ENCODE measurements around the gene CAPZA1. TPM values are rescaled to one million over a fixed set of nuclear protein-coding genes. Genes with fewer than 3 reads are reported as not detected.

Gene CAPZA1
- polyA plus RNA-seq (2012; rRNA removed) = 50.8 and 71.8 TPM in 2 replicates
- 88.4 and 108 TPM in 2 replicates for polyA plus RNA-seq (2012; cell fraction: cytosol; rRNA removed)
- 29.4 and 68.1 TPM in 2 replicates for polyA plus RNA-seq (2012; cell fraction: nucleus; rRNA removed)

DNA sequence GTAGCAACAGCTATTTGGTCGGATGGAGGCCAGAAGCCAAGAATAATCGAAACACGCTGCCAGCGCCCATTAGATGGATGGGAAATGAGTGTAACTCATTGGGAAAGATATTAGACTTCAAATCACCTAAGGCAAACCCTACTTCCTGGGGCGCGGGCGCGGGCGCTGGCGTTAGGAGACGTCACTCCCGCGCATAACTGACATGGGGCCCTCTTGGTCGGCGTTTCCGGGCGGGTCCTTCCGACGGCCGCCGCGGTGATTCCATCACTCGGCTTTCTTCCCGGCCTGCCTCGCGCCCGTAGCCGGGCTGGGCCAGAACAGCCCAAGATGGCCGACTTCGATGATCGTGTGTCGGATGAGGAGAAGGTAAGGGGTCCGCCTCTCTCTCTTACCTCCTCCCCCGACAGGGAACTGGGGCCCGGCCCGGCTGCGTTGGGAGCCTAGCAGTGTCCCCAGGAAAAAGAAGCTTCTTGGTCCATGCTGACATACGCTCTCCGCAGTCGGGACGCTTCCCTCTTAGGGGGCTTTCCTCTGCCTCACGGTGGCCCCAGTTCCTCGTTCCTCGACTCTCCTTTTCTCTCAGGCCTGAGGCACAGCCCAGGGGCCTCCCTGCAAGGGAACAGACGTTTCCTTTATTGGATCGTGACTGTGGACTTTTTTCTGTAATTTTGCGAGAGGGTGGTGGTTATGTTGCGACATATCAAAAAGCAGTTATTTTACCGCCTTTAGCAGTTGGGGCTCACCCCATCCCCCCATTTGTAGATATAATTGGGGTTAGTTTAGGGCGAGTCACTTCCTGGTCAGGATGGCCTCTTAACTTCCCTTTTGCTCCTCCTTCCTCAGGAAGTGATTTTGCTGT is at the start of gene CAPZA1:
Gene CAPZA1 (plus strand): TSS at position 315 of the 859 bp plus-strand sequence. CDS start 13 bp downstream, at position 328.
- peaks cover 99% of the 10 kb centered on the region for H3K79me2 ChIP-seq (ENCODE audit: insufficient read depth)
- H3K4me3 ChIP-seq (ENCODE audit: low read depth in 2 of 2, low read length in 1 of 2) = peak within 1 kb of the TSS; percentile 88 to 100
- no peaks in the 10 kb centered on the region for H3K9me2 ChIP-seq
- peak within 1 kb of the TSS; percentile 99 for H3K4me2 ChIP-seq
- WGBS (ENCODE audit: low lambda C conversion rate) = 0% methylated on average over 37 of the region's 50 CpGs
- peak; percentile 90 for DNase-seq
- peak within 1 kb of the TSS; percentile 92 for H2AFZ ChIP-seq (ENCODE audit: low read depth)
- CTCF ChIA-PET = interaction anchor here (0.7 to 3.4 kb wide), 9 partner anchors 10 to 229 kb away, joined by 3 to 22 read pairs (median 3); partner anchors contain the start of gene MOV10
- POLR2A ChIA-PET = interaction anchor here (0.7 to 1.9 kb wide), 3 partner anchors 53 to 118 kb away, joined by 3 to 14 read pairs (median 3); partner anchors contain the start of gene MOV10
- H3K9ac ChIP-seq = peak within 1 kb of the TSS; percentile 100
- H3F3A ChIP-seq (replicated peaks; ENCODE audit: insufficient read depth) = peaks cover 30% of the 10 kb centered on the region
- H3K9me3 ChIP-seq = no peaks in the 10 kb centered on the region
- peak within 1 kb of the TSS; percentile 94 to 99 for H3K27ac ChIP-seq (ENCODE audit: low read depth in 2 of 2, low read length in 1 of 2)
- H3K36me3 ChIP-seq (replicated peaks in 1 of 2; ENCODE audit: control insufficient read depth in 1 of 2, insufficient read depth in 2 of 2, low read length in 1 of 2) = peaks cover 4 to 26% of the 10 kb centered on the region in 2 experiments
- H3K4me1 ChIP-seq (ENCODE audit: control insufficient read depth in 1 of 2, insufficient read depth in 2 of 2, low read depth in 1 of 2, low read length in 1 of 2) = peaks cover 12 to 18% of the 10 kb centered on the region in 2 experiments; a peak in 3 of 4 replicates
- no peaks in the 10 kb centered on the region for H3K27me3 ChIP-seq (ENCODE audit: insufficient read depth)
- peaks cover 33% of the 10 kb centered on the region for H4K20me1 ChIP-seq (ENCODE audit: insufficient read depth)
- TF ChIP-seq, protein P1, sequence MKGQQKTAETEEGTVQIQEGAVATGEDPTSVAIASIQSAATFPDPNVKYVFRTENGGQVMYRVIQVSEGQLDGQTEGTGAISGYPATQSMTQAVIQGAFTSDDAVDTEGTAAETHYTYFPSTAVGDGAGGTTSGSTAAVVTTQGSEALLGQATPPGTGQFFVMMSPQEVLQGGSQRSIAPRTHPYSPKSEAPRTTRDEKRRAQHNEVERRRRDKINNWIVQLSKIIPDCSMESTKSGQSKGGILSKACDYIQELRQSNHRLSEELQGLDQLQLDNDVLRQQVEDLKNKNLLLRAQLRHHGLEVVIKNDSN (IDR thresholded peaks at IDR 0.05; ENCODE audit: borderline replicate concordance, low read depth) = no peak
- TF ChIP-seq GATA2 (CRISPR knock-in tag; IDR thresholded peaks at IDR 0.05) (no peak), JUND (IDR thresholded peaks at IDR 0.05) (no peak), TAF1 (IDR thresholded peaks at IDR 0.05; ENCODE audit: borderline replicate concordance, low read depth, low read length) (peak; percentile 98), TCF12 (IDR thresholded peaks at IDR 0.05) (no peak), POLR2AphosphoS5 (IDR thresholded peaks at IDR 0.05; ENCODE audit: low read depth, low read length) (peak; percentile 94), NFIC (IDR thresholded peaks at IDR 0.05; ENCODE audit: borderline replicate concordance) (no peak; the same call in 1 of the 2 replicates), RCOR1 (IDR thresholded peaks at IDR 0.05; ENCODE audit: low read length) (0 out of 2 replicates have a peak, but pooled peaks have one; percentile 43), MXI1 (IDR thresholded peaks at IDR 0.05; ENCODE audit: low read depth, low read length) (peak; percentile 66), SIN3A (IDR thresholded peaks at IDR 0.05; ENCODE audit: borderline replicate concordance, low read depth, low read length) (peak; percentile 67; the same call in 1 of the 2 replicates), FOSL2 (IDR thresholded peaks at IDR 0.05; ENCODE audit: borderline replicate concordance, low read depth) (no peak; the same call in 1 of the 2 replicates), TEAD4 (IDR thresholded peaks at IDR 0.05; ENCODE audit: borderline replicate concordance, insufficient read depth) (no peak), RFX5 (IDR thresholded peaks at IDR 0.05; ENCODE audit: low read length) (no peak), EP300 (IDR thresholded peaks at IDR 0.05; ENCODE audit: borderline replicate concordance in 1 of 2, low read depth in 1 of 2, low read length in 1 of 2) (no peak), ELF1 (IDR thresholded peaks at IDR 0.05) (peak; percentile 81), EZH2phosphoT487 (IDR thresholded peaks at IDR 0.05; ENCODE audit: borderline replicate concordance, low read depth) (no peak), NRF1 (IDR thresholded peaks at IDR 0.05; ENCODE audit: low read depth, low read length) (no peak), GABPA (IDR thresholded peaks at IDR 0.05; ENCODE audit: low read depth) (peak; percentile 78), MEF2A (IDR thresholded peaks at IDR 0.05; ENCODE audit: borderline replicate concordance, low read depth) (no peak), YY1 (IDR thresholded peaks at IDR 0.05; ENCODE audit: low read depth) (peak; percentile 97)
- TF ChIP-seq, protein P2, sequence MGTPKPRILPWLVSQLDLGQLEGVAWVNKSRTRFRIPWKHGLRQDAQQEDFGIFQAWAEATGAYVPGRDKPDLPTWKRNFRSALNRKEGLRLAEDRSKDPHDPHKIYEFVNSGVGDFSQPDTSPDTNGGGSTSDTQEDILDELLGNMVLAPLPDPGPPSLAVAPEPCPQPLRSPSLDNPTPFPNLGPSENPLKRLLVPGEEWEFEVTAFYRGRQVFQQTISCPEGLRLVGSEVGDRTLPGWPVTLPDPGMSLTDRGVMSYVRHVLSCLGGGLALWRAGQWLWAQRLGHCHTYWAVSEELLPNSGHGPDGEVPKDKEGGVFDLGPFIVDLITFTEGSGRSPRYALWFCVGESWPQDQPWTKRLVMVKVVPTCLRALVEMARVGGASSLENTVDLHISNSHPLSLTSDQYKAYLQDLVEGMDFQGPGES (IDR thresholded peaks at IDR 0.05; ENCODE audit: low read depth, low read length) = no peak
- TF ChIP-seq, protein P3, sequence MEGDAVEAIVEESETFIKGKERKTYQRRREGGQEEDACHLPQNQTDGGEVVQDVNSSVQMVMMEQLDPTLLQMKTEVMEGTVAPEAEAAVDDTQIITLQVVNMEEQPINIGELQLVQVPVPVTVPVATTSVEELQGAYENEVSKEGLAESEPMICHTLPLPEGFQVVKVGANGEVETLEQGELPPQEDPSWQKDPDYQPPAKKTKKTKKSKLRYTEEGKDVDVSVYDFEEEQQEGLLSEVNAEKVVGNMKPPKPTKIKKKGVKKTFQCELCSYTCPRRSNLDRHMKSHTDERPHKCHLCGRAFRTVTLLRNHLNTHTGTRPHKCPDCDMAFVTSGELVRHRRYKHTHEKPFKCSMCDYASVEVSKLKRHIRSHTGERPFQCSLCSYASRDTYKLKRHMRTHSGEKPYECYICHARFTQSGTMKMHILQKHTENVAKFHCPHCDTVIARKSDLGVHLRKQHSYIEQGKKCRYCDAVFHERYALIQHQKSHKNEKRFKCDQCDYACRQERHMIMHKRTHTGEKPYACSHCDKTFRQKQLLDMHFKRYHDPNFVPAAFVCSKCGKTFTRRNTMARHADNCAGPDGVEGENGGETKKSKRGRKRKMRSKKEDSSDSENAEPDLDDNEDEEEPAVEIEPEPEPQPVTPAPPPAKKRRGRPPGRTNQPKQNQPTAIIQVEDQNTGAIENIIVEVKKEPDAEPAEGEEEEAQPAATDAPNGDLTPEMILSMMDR (IDR thresholded peaks at IDR 0.05) = no peak
- TF ChIP-seq, protein P4, sequence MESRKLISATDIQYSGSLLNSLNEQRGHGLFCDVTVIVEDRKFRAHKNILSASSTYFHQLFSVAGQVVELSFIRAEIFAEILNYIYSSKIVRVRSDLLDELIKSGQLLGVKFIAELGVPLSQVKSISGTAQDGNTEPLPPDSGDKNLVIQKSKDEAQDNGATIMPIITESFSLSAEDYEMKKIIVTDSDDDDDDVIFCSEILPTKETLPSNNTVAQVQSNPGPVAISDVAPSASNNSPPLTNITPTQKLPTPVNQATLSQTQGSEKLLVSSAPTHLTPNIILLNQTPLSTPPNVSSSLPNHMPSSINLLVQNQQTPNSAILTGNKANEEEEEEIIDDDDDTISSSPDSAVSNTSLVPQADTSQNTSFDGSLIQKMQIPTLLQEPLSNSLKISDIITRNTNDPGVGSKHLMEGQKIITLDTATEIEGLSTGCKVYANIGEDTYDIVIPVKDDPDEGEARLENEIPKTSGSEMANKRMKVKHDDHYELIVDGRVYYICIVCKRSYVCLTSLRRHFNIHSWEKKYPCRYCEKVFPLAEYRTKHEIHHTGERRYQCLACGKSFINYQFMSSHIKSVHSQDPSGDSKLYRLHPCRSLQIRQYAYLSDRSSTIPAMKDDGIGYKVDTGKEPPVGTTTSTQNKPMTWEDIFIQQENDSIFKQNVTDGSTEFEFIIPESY (IDR thresholded peaks at IDR 0.05; ENCODE audit: borderline replicate concordance, low read depth) = 0 out of 2 replicates have a peak, but pooled peaks have one; percentile 27
- TF ChIP-seq, protein P5, sequence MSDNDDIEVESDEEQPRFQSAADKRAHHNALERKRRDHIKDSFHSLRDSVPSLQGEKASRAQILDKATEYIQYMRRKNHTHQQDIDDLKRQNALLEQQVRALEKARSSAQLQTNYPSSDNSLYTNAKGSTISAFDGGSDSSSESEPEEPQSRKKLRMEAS (IDR thresholded peaks at IDR 0.05; ENCODE audit: low read depth) = peak; percentile 91
- TF ChIP-seq, protein P6, sequence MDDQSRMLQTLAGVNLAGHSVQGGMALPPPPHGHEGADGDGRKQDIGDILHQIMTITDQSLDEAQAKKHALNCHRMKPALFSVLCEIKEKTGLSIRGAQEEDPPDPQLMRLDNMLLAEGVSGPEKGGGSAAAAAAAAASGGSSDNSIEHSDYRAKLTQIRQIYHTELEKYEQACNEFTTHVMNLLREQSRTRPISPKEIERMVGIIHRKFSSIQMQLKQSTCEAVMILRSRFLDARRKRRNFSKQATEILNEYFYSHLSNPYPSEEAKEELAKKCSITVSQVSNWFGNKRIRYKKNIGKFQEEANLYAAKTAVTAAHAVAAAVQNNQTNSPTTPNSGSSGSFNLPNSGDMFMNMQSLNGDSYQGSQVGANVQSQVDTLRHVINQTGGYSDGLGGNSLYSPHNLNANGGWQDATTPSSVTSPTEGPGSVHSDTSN (IDR thresholded peaks at IDR 0.05) = peak; percentile 80

Data from SK-N-SH (cell line).